Fibroblast of lung (primary cell): ENCODE measurements around the gene ALMS1. TPM values are rescaled to one million over a fixed set of nuclear protein-coding genes. Genes with fewer than 3 reads are reported as not detected.

ENCODE experiments used
- DNase-seq, 2 donors: peaks; one replicate each; pipeline versions ENCODE4 v3.0.0 to v3.0.0-alpha.2; 2010; ENCODE audit warnings: low read depth in 2 of 2
- H2AFZ ChIP-seq: 2 replicates; pipeline ENCODE4 v1.5.1; 2012; ENCODE audit warnings: low read length, control low read depth, inconsistent platforms
- H3K27ac ChIP-seq: 2 replicates; pipeline ENCODE4 v1.5.1; 2011; ENCODE audit warnings: low read length, control low read depth; ENCODE audit not compliant: insufficient read depth
- H3K27me3 ChIP-seq: 2 replicates; pipeline ENCODE4 v1.5.1; 2011; ENCODE audit warnings: mild to moderate bottlenecking, low read length; ENCODE audit not compliant: control insufficient read depth, insufficient read depth
- H3K36me3 ChIP-seq: 2 replicates; pipeline ENCODE4 v1.5.1; 2011; ENCODE audit warnings: low read length; ENCODE audit not compliant: control insufficient read depth, insufficient read depth
- H3K4me1 ChIP-seq: 2 replicates; pipeline ENCODE4 v1.5.1; 2011; ENCODE audit warnings: low read length; ENCODE audit not compliant: control insufficient read depth, insufficient read depth; ENCODE audit errors: extremely low read depth
- H3K4me2 ChIP-seq: 2 replicates; pipeline ENCODE4 v1.5.1; 2011; ENCODE audit warnings: low read length, control low read depth; ENCODE audit not compliant: insufficient read depth; ENCODE audit errors: extremely low read depth
- H3K4me3 ChIP-seq, 4 experiments: fragments of 200-600 bp in 1 of 4; sonication (generic) in 1 of 4; replicated peaks in 1 of 4; 2 replicates each; pipeline ENCODE4 v1.5.1; 2011 to 2016; ENCODE audit warnings: low read length in 4 of 4, low read depth in 3 of 4, mild to moderate bottlenecking in 3 of 4, control low read depth in 2 of 4, inconsistent platforms in 1 of 4, mixed read lengths in 1 of 4; ENCODE audit not compliant: insufficient read depth in 1 of 4; ENCODE audit errors: control extremely low read depth in 1 of 4
- H3K79me2 ChIP-seq: 2 replicates; pipeline ENCODE4 v1.5.1; 2012; ENCODE audit warnings: mild to moderate bottlenecking, low read length, inconsistent platforms; ENCODE audit not compliant: control insufficient read depth, insufficient read depth
- H3K9ac ChIP-seq: 2 replicates; pipeline ENCODE4 v1.5.1; 2011; ENCODE audit warnings: mild to moderate bottlenecking, low read length, control low read depth; ENCODE audit not compliant: insufficient read depth
- H3K9me3 ChIP-seq: 2 replicates; pipeline ENCODE4 v1.5.1; 2012; ENCODE audit warnings: low read depth, low read length; ENCODE audit not compliant: control insufficient read depth, insufficient read depth
- H4K20me1 ChIP-seq: 2 replicates; pipeline ENCODE4 v1.5.1; 2011; ENCODE audit warnings: low read length; ENCODE audit not compliant: control insufficient read depth, insufficient read depth; ENCODE audit errors: extremely low read depth
- CTCF ChIP-seq, 2 donors: IDR thresholded peaks in 1 of 2; conservative IDR thresholded peaks in 1 of 2; 1 replicate in 1 of 2; 2 replicates in 1 of 2; pipeline ENCODE4 v1.5.1; 2011 to 2012; ENCODE audit warnings: low read length in 2 of 2, control low read depth in 1 of 2, inconsistent platforms in 1 of 2, low read depth in 1 of 2, mild to moderate bottlenecking in 1 of 2
- EZH2 ChIP-seq: IDR thresholded peaks from 2 replicates; pipeline ENCODE4 v1.5.1; 2012; ENCODE audit warnings: low read length, control low read depth, mild to moderate bottlenecking; ENCODE audit errors: missing control alignments
- polyA plus RNA-seq, 2 donors: library from polyadenylated mRNA; depleted of rRNA in 1 of 2; stranded (reverse) in 1 of 2; unstranded in 1 of 2; fragments of >200 nt; gene quantifications; 2 replicates each; pipeline ENCODE4 v1.2.1, GENCODE V29; 2011 to 2012; ENCODE audit warnings: missing spikeins in 1 of 2
- total RNA-seq: library from RNA; depleted of rRNA; stranded (reverse); fragments of >200 nt; gene quantifications from 2 replicates; pipeline ENCODE4 v1.2.1, GENCODE V29; 2014

The ALMS1 gene
- total and polyA plus RNA-seq, 2 donors (not counting 1 experiment from before 2014, with no cell fraction given): 7.5 to 13.4 TPM

- no peak for DNase-seq
- no peaks in the 10 kb centered on the region for H3K4me1 ChIP-seq
Observed at GRCh38 chr2:73366060-73366459, 19.6 kb upstream of the ALMS1 start.

DNA sequence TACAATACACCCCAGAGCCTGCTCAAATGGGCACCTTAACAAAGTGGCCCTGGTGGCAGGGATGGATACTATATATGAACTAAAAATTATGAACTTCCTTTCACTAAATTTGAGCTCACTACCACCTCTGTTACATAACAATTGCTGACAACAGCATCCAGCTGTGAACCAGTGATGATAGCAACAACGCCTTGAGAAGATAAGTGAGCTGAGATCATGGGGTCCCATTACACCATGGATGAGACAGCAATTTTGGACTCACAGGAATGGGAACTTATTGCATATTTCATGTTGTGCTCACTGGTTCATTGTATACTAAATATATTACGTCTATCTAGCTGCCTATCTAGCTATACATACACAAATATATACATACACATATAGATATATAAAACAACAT is 16.9 kb upstream of the ALMS1 start:
- H3K4me1 ChIP-seq: no peaks in the 10 kb centered on the region
- no peaks in the 10 kb centered on the region for H3K79me2 ChIP-seq
- TF ChIP-seq CTCF (conservative IDR thresholded peaks at IDR 0.05 in 1 of 2, IDR thresholded peaks at IDR 0.05 in 1 of 2; ENCODE audit: low read depth in 1 of 2, low read length in 2 of 2) (no peak), EZH2 (no peak)

More at GRCh38 chr2:73366060-73366459, 19.6 kb upstream of the ALMS1 start:
- Histone ChIP-seq H4K20me1 (peaks cover 2% of the 10 kb centered on the region), H3K9ac (no peak overlapping the region), H3K4me3 (no peak overlapping the region), H3K27ac (no peak overlapping the region), H3K79me2 (no peaks in the 10 kb centered on the region), H3K27me3 (peaks cover 2% of the 10 kb centered on the region), H3K36me3 (no peaks in the 10 kb centered on the region), H2AFZ (no peak overlapping the region), H3K9me3 (no peaks in the 10 kb centered on the region), H3K4me2 (no peak overlapping the region)
- TF ChIP-seq EZH2 (no peak), CTCF (conservative IDR thresholded peaks at IDR 0.05 in 1 of 2, IDR thresholded peaks at IDR 0.05 in 1 of 2; ENCODE audit: low read depth in 1 of 2, low read length in 2 of 2) (no peak)

GRCh38 chr2:73370348-73370747 is 15.3 kb upstream of the ALMS1 start:
- peaks cover 2% of the 10 kb centered on the region for H4K20me1 ChIP-seq

More for the DNA sequence above, 16.9 kb upstream of the ALMS1 start:
- no peak overlapping the region for H2AFZ ChIP-seq
- no peak overlapping the region for H3K27ac ChIP-seq
- H3K36me3 ChIP-seq: no peaks in the 10 kb centered on the region
- no peak overlapping the region for H3K4me3 ChIP-seq
- H3K27me3 ChIP-seq: peaks cover 2% of the 10 kb centered on the region
- H3K9ac ChIP-seq: no peak overlapping the region
- no peak for DNase-seq
- H3K4me2 ChIP-seq: no peak overlapping the region
- peaks cover 2% of the 10 kb centered on the region for H4K20me1 ChIP-seq
- no peaks in the 10 kb centered on the region for H3K9me3 ChIP-seq

More at GRCh38 chr2:73370348-73370747, 15.3 kb upstream of the ALMS1 start:
- no peak overlapping the region for H3K4me3 ChIP-seq
- H3K9ac ChIP-seq: no peak overlapping the region
- H3K36me3 ChIP-seq: no peaks in the 10 kb centered on the region
- no peaks in the 10 kb centered on the region for H3K79me2 ChIP-seq
- no peak overlapping the region for H3K4me2 ChIP-seq
- no peak for TF ChIP-seq EZH2
- peaks cover 3% of the 10 kb centered on the region for H3K27me3 ChIP-seq
- no peaks in the 10 kb centered on the region for H3K4me1 ChIP-seq
- no peak overlapping the region for H3K27ac ChIP-seq
- no peak for DNase-seq
- no peaks in the 10 kb centered on the region for H3K9me3 ChIP-seq
- no peak overlapping the region for H2AFZ ChIP-seq
